HFF-Myc (cell line): Measurements from ENCODE around the gene C1orf146.

Experiments used
- DNase-seq: peaks from one replicate; pipeline ENCODE4 v3.0.0-alpha.2; 2011; ENCODE audit warnings: low read depth; ENCODE audit errors: extremely low read depth
- H3K4me3 ChIP-seq: replicated peaks from 2 replicates; pipeline ENCODE4 v1.5.1; 2011; ENCODE audit warnings: low read depth, mild to moderate bottlenecking, control low read depth, low read length
- TF ChIP-seq, protein P1 (sequence below): IDR thresholded peaks from 2 replicates; pipeline ENCODE4 v1.5.1; 2012; ENCODE audit warnings: mild to moderate bottlenecking, low read depth, low read length, control low read depth; ENCODE audit errors: missing control alignments

C1orf146 gene

GRCh38 chr1:92191726-92192125, 26.0 kb upstream of the C1orf146 start:
- TF ChIP-seq, protein P1, sequence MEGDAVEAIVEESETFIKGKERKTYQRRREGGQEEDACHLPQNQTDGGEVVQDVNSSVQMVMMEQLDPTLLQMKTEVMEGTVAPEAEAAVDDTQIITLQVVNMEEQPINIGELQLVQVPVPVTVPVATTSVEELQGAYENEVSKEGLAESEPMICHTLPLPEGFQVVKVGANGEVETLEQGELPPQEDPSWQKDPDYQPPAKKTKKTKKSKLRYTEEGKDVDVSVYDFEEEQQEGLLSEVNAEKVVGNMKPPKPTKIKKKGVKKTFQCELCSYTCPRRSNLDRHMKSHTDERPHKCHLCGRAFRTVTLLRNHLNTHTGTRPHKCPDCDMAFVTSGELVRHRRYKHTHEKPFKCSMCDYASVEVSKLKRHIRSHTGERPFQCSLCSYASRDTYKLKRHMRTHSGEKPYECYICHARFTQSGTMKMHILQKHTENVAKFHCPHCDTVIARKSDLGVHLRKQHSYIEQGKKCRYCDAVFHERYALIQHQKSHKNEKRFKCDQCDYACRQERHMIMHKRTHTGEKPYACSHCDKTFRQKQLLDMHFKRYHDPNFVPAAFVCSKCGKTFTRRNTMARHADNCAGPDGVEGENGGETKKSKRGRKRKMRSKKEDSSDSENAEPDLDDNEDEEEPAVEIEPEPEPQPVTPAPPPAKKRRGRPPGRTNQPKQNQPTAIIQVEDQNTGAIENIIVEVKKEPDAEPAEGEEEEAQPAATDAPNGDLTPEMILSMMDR, result no peak
- DNase-seq, result no peak
- no peak overlapping the region for H3K4me3 ChIP-seq

- TF ChIP-seq, protein P1, result no peak
- H3K4me3 ChIP-seq, result no peak overlapping the region
- DNase-seq, result no peak
These were observed 25.5 kb upstream of the C1orf146 start for GRCh38 chr1:92192246-92192645.

GRCh38 chr1:92194511-92194910, 23.2 kb upstream of the C1orf146 start:
- DNase-seq, result no peak
- TF ChIP-seq, protein P1, result no peak
- no peak overlapping the region for H3K4me3 ChIP-seq

DNA sequence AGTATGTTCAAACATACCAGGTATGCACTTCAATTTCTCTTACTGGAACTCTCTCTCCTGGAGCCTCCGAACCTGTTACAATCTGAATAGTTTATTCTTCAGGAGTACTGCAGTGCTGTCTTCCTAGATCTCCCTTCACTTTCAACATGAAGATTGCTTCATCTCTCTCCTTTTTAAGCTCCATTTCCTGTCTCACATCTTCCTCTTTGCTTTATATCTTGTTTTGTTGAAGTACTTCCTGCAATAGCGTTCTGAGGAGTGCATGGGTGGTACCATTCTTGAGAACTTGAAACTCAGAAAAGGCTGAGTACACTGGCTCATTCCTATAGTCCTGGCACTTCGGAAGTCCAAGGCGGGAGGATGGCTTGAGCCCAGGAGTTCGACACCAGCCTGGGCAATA, 15.7 kb upstream of the C1orf146 start:
- TF ChIP-seq, protein P1, result no peak
- DNase-seq, result no peak
- no peak overlapping the region for H3K4me3 ChIP-seq

DNA sequence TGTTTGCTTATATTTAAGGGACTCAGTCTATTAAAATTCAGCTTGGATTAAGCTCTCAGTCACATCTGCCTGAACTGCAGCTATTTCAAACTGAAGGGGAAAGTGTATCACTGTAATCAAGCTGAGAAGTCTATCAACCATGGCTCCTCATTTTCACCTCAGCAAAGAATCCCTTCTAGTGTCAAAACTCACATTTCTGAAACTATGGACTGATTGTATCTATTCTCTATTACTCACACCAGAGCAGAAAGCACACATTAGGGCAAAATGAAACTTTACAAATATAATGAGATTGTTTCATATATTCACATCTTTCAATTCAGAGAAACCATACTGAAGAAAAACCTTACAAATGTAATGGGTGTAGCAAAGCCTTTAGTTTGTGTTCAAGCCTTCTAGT, 14.6 kb upstream of the C1orf146 start:
- no peak for DNase-seq
- no peak overlapping the region for H3K4me3 ChIP-seq
- TF ChIP-seq, protein P1, result no peak

DNA sequence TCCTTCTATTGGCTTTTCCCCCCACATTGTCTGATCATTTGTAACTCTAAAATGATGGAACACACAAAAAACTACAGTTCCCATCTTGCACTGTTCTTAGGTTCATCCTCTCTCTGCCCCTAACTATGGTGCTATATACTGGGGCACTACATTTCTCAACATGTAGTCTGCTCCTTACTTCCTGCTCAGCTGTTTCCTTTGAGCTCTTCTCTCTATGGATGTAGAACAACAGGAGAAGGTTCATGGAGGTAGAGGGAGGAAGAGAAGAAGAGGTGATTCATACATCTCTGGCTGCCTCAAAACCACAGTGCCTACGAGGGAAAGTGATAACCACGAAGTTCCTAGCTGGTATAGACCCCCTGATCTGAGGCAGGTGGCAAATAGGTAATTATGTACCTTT, 7.0 kb upstream of the C1orf146 start:
- no peak overlapping the region for H3K4me3 ChIP-seq
- DNase-seq, result no peak
- TF ChIP-seq, protein P1, result no peak

DNA sequence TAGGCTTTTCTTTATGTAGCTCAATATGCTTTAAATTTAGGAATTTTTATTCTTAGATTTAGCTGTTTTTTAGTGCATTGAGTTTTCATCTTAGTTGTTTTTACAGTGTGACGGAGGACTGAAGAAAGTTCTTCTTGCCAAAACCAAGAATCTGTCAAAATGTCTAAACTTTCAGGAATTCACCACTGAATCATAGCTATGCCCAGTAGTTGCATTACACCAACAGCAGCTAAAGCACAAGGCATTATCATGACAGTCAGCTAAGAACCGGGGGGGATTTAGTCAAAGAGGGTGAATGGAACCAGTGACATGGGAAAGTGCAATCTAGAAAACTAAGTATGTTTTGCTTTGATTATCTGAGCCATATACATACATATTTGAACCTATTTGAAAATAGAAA, 6.5 kb upstream of the C1orf146 start:
- TF ChIP-seq, protein P1, result no peak
- no peak for DNase-seq
- no peak overlapping the region for H3K4me3 ChIP-seq
